ENCODE results near the gene PBX3.

The PBX3 gene

GRCh38 chr9:125977223-125977622 lies 230.1 kb downstream of the PBX3 start:
- DNase-seq (ENCODE audit: low spot score), result no peak

GRCh38 chr9:125979383-125979782 lies 232.2 kb downstream of the PBX3 start:
- no peak for DNase-seq (ENCODE audit: low spot score)

GRCh38 chr9:125982798-125983406 lies 235.7 kb downstream of the PBX3 start:
- DNase-seq (ENCODE audit: low spot score), result no peak

- no peak for DNase-seq (ENCODE audit: low spot score)
Observed at GRCh38 chr9:125983681-125984080, 236.5 kb downstream of the PBX3 start.

- DNase-seq (ENCODE audit: low spot score), result no peak
Observed at GRCh38 chr9:125984461-125984860, 237.3 kb downstream of the PBX3 start.

GRCh38 chr9:125985142-125985997 lies 238.2 kb downstream of the PBX3 start:
- DNase-seq (ENCODE audit: low spot score), result no peak

- no peak for DNase-seq (ENCODE audit: low spot score)
Observed at GRCh38 chr9:125985998-125986655, 239.0 kb downstream of the PBX3 start.

- no peak for DNase-seq (ENCODE audit: low spot score)
Observed at GRCh38 chr9:125986966-125987365, 239.8 kb downstream of the PBX3 start.

GRCh38 chr9:125987420-125987819 lies 240.2 kb downstream of the PBX3 start:
- DNase-seq (ENCODE audit: low spot score), result no peak

GRCh38 chr9:125988479-125989050 lies 241.4 kb downstream of the PBX3 start:
- DNase-seq (ENCODE audit: low spot score), result no peak

- DNase-seq (ENCODE audit: low spot score), result no peak
Observed at GRCh38 chr9:125989090-125989501, 241.9 kb downstream of the PBX3 start.

GRCh38 chr9:125989524-125990180 lies 242.5 kb downstream of the PBX3 start:
- DNase-seq (ENCODE audit: low spot score), result no peak

GRCh38 chr9:125990186-125990792 lies 243.1 kb downstream of the PBX3 start:
- DNase-seq (ENCODE audit: low spot score), result no peak

- DNase-seq (ENCODE audit: low spot score), result no peak
Observed at GRCh38 chr9:125990793-125991220, 243.6 kb downstream of the PBX3 start.

- DNase-seq (ENCODE audit: low spot score), result no peak
Observed at GRCh38 chr9:125991886-125992529, 244.8 kb downstream of the PBX3 start.

GRCh38 chr9:125992557-125992956 lies 245.4 kb downstream of the PBX3 start:
- no peak for DNase-seq (ENCODE audit: low spot score)

GRCh38 chr9:125993466-125993865 lies 246.3 kb downstream of the PBX3 start:
- no peak for DNase-seq (ENCODE audit: low spot score)

- DNase-seq (ENCODE audit: low spot score), result no peak
Observed at GRCh38 chr9:125994066-125994943, 247.1 kb downstream of the PBX3 start.

GRCh38 chr9:125995006-125995405 lies 247.8 kb downstream of the PBX3 start:
- no peak for DNase-seq (ENCODE audit: low spot score)

- no peak for DNase-seq (ENCODE audit: low spot score)
Observed at GRCh38 chr9:125995706-125996105, 248.5 kb downstream of the PBX3 start.
